ENCODE data around the gene DCTN4. TPM values are rescaled to one million over a fixed set of nuclear protein-coding genes. Genes with fewer than 3 reads are reported as not detected.
A peak's percentile ranks its signal among the peaks of the same experiment; 100 is the strongest.

The DCTN4 gene
- total RNA-seq, 1 experiment from 2014 or later: 48.5 TPM

DNA sequence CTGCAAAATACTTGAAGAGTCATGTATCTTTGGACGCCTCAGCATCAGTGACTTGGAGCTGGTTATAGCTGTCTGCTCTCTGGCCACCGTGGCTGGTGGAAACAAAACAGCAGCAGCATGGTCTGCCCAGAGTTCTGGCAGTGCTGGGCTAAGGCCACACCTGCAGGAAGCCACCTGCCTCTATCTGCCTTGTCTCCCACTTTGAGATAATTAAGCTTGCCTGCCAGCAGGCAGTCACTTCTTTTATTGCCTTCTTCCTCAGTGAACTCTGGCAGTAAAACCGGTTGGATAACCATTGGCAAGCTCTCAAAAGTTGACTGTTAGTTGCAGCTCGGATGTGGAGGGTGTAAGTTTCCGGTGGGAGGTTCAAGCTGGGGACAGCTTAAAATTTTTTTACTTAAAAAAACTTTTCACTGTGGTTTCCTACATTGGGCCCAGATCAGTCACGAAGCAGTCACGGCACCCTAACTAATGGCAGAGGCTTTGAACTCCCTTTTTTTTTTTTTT, 24.7 kb upstream of the DCTN4 start:
- no peak for TF ChIP-seq CTCF (conservative IDR thresholded peaks at IDR 0.05)
- Mint-ChIP-seq H3K9me3 (peaks cover 12 to 16% of the 10 kb centered on the region in 2 experiments), H3K4me3 (peak overlapping the region; percentile 32 to 38), H3K27me3 (ENCODE audit: low read depth) (peaks cover 24% of the 10 kb centered on the region), H3K27ac (peak overlapping the region; percentile 12 to 91 (median 89)), H3K36me3 (ENCODE audit: insufficient read depth in 1 of 3, low read depth in 3 of 3) (peaks cover 31 to 44% (median 34%) of the 10 kb centered on the region in 3 experiments), H3K4me1 (peaks cover 64 to 69% of the 10 kb centered on the region in 2 experiments)
- Histone ChIP-seq H3K23ac (ENCODE audit: insufficient read length, low read depth, low read length) (no peak overlapping the region), H3K23me2 (ENCODE audit: insufficient read length, low read depth, low read length, poor library complexity, severe bottlenecking) (peaks cover 8% of the 10 kb centered on the region), H3K79me1 (ENCODE audit: insufficient read depth, low read depth, low read length, poor library complexity, severe bottlenecking) (no peaks in the 10 kb centered on the region), H2BK120ac (ENCODE audit: low read depth, low read length, poor library complexity, severe bottlenecking) (no peak overlapping the region), H3K27me3 (ENCODE audit: insufficient read depth, low read length) (peaks cover 4% of the 10 kb centered on the region; the same call in 1 of the 2 replicates), H4K5ac (ENCODE audit: insufficient read length, low read depth, low read length) (no peak overlapping the region), H3K56ac (ENCODE audit: insufficient read length, low read depth, low read length) (no peak overlapping the region), H3K18ac (ENCODE audit: insufficient read length, low read depth, low read length) (no peak overlapping the region), H3K4me1 (ENCODE audit: insufficient read depth, low read length) (peaks cover 24% of the 10 kb centered on the region), H4K20me1 (ENCODE audit: control insufficient read depth, insufficient read depth, insufficient read length) (no peaks in the 10 kb centered on the region), H3K14ac (ENCODE audit: insufficient read depth, low read length) (no peak overlapping the region), H4K91ac (ENCODE audit: insufficient read length, low read depth, low read length) (no peak overlapping the region), H3K4me2 (ENCODE audit: insufficient read depth, insufficient read length, low read length) (peak overlapping the region; percentile 3), H2AFZ (ENCODE audit: low read length) (no peak overlapping the region), H2BK12ac (ENCODE audit: insufficient read length, low read depth, low read length) (no peak overlapping the region), H2AK5ac (ENCODE audit: insufficient read length, low read length) (no peak overlapping the region), H3T11ph (ENCODE audit: low read length) (no peak overlapping the region), H3K9ac (ENCODE audit: extremely low read depth, insufficient read length, low read length) (no peak overlapping the region), H3K4ac (ENCODE audit: low read depth, low read length) (no peak overlapping the region), H2BK20ac (ENCODE audit: low read depth, low read length, poor library complexity, severe bottlenecking) (no peak overlapping the region), H4K8ac (replicated peaks; ENCODE audit: insufficient read length, low read depth, low read length) (no peak overlapping the region), H2BK15ac (ENCODE audit: low read depth, low read length) (no peak overlapping the region), H2BK5ac (ENCODE audit: insufficient read length, low read length) (no peak overlapping the region), H3K27ac (ENCODE audit: insufficient read length, low read depth, low read length) (no peak overlapping the region), H3K79me2 (ENCODE audit: insufficient read depth, low read length) (peaks cover 2% of the 10 kb centered on the region; the same call in 1 of the 2 replicates), H3K9me3 (ENCODE audit: control insufficient read depth, low read depth, low read length) (no peaks in the 10 kb centered on the region)
- DNase-seq: peak; percentile 84
- WGBS (ENCODE audit: extremely low coverage, insufficient read length, low lambda C conversion rate): no CpG with 5 or more reads among the region's 7 CpGs

All from H9 (cell line).